Mesenchymal stem cell (in vitro differentiated cells and primary cell): Measurements from ENCODE around the gene THEM4.

Experiments used
- DNase-seq: peaks from one replicate; pipeline ENCODE4 v3.0.0-alpha.2; 2013
- H2AFZ ChIP-seq: one replicate; pipeline ENCODE4 v1.6.1; 2013; ENCODE audit warnings: low read depth, mild to moderate bottlenecking, control low read depth, inconsistent platforms, low read length, moderate library complexity
- H2AK5ac ChIP-seq: 2 replicates; pipeline ENCODE4 v1.6.1; 2013; ENCODE audit warnings: low read length, moderate library complexity, mild to moderate bottlenecking, inconsistent platforms; ENCODE audit not compliant: severe bottlenecking
- H2BK120ac ChIP-seq: one replicate; pipeline ENCODE4 v1.6.1; 2013; ENCODE audit warnings: low read depth, mild to moderate bottlenecking, inconsistent platforms, low read length, moderate library complexity
- H2BK12ac ChIP-seq, 2 experiments: one replicate each; pipeline ENCODE4 v1.6.1; 2013; ENCODE audit warnings: inconsistent platforms in 2 of 2, low read length in 2 of 2, mild to moderate bottlenecking in 2 of 2, moderate library complexity in 2 of 2, control low read depth in 1 of 2
- H2BK15ac ChIP-seq: one replicate; pipeline ENCODE4 v1.6.1; 2013; ENCODE audit warnings: mild to moderate bottlenecking, low read depth, inconsistent platforms; ENCODE audit not compliant: poor library complexity, severe bottlenecking
- H2BK5ac ChIP-seq: 2 replicates; pipeline ENCODE4 v1.6.1; 2013; ENCODE audit warnings: low read depth, mild to moderate bottlenecking, low read length, control low read depth, inconsistent platforms; ENCODE audit not compliant: poor library complexity, severe bottlenecking
- H3K14ac ChIP-seq, 2 experiments: one replicate each; pipeline ENCODE4 v1.6.1; 2013; ENCODE audit warnings: inconsistent platforms in 2 of 2, low read length in 2 of 2, control low read depth in 1 of 2, mild to moderate bottlenecking in 1 of 2, moderate library complexity in 1 of 2
- H3K18ac ChIP-seq, 2 experiments: one replicate each; pipeline ENCODE4 v1.6.1; 2013; ENCODE audit warnings: inconsistent platforms in 2 of 2, low read length in 2 of 2, control low read depth in 1 of 2, low read depth in 1 of 2, mild to moderate bottlenecking in 1 of 2
- H3K23ac ChIP-seq, 2 experiments: one replicate each; pipeline ENCODE4 v1.6.1; 2013; ENCODE audit warnings: inconsistent platforms in 2 of 2, low read length in 2 of 2, mild to moderate bottlenecking in 2 of 2, moderate library complexity in 2 of 2, control low read depth in 1 of 2
- H3K27ac ChIP-seq: 2 replicates; pipeline ENCODE4 v1.5.1; 2013; ENCODE audit warnings: mild to moderate bottlenecking, moderate library complexity, low read length, control low read depth, inconsistent platforms; ENCODE audit not compliant: poor library complexity, severe bottlenecking
- H3K27me3 ChIP-seq, 2 experiments: 2 replicates each; pipeline versions ENCODE4 v1.6.1 to v1.7.0; 2013; ENCODE audit warnings: low read length in 2 of 2, mild to moderate bottlenecking in 2 of 2, moderate library complexity in 2 of 2, control low read depth in 1 of 2, inconsistent platforms in 1 of 2; ENCODE audit not compliant: control insufficient read depth in 1 of 2, insufficient read depth in 1 of 2
- H3K36me3 ChIP-seq, 2 experiments: 2 replicates each; pipeline versions ENCODE4 v1.6.1 to v1.7.0; 2013; ENCODE audit warnings: low read length in 2 of 2, control low read depth in 1 of 2, inconsistent platforms in 1 of 2, low read depth in 1 of 2, mild to moderate bottlenecking in 1 of 2; ENCODE audit not compliant: insufficient read depth in 2 of 2, control insufficient read depth in 1 of 2
- H3K4ac ChIP-seq, 2 experiments: one replicate each; pipeline ENCODE4 v1.6.1; 2013; ENCODE audit warnings: inconsistent platforms in 2 of 2, low read length in 2 of 2, mild to moderate bottlenecking in 2 of 2, moderate library complexity in 2 of 2, control low read depth in 1 of 2, low read depth in 1 of 2
- H3K4me1 ChIP-seq: 2 replicates; pipeline ENCODE4 v1.6.1; 2013; ENCODE audit warnings: low read depth, low read length, control low read depth; ENCODE audit not compliant: control insufficient read depth, insufficient read depth
- H3K4me2 ChIP-seq: 2 replicates; pipeline ENCODE4 v1.6.1; 2013; ENCODE audit warnings: low read length, mild to moderate bottlenecking, inconsistent platforms; ENCODE audit not compliant: poor library complexity, severe bottlenecking
- H3K4me3 ChIP-seq, 2 experiments: 2 replicates each; pipeline versions ENCODE4 v1.5.1 to v1.7.0; 2013; ENCODE audit warnings: low read length in 2 of 2, mild to moderate bottlenecking in 2 of 2, control low read depth in 1 of 2, low read depth in 1 of 2; ENCODE audit not compliant: insufficient read depth in 1 of 2
- H3K79me1 ChIP-seq: replicated peaks from 2 replicates; pipeline ENCODE4 v1.6.1; 2013; ENCODE audit warnings: mild to moderate bottlenecking, control low read depth, low read length, inconsistent platforms; ENCODE audit not compliant: poor library complexity, severe bottlenecking
- H3K9ac ChIP-seq: 2 replicates; pipeline ENCODE4 v1.7.0; 2013; ENCODE audit warnings: mild to moderate bottlenecking, low read length, moderate library complexity
- H3K9me3 ChIP-seq: 2 replicates; pipeline ENCODE4 v1.7.0; 2013; ENCODE audit warnings: mild to moderate bottlenecking, low read length; ENCODE audit not compliant: control insufficient read depth
- H4K8ac ChIP-seq: one replicate; pipeline ENCODE4 v1.6.1; 2013; ENCODE audit warnings: inconsistent platforms, mild to moderate bottlenecking, low read length, moderate library complexity
- H4K91ac ChIP-seq: one replicate; pipeline ENCODE4 v1.6.1; 2013; ENCODE audit warnings: mild to moderate bottlenecking, low read length, inconsistent platforms
- whole genome bisulfite sequencing: methylation state at CpG from one replicate; pipeline ENCODE4 v1.1.7; 2013; ENCODE audit warnings: mixed read lengths; 5-methylcytosine and 5-hydroxymethylcytosine counted together

THEM4 gene

GRCh38 chr1:151847867-151848596 is 61.3 kb downstream of the THEM4 start:
- Histone ChIP-seq H3K4me3 (no peak overlapping the region), H2BK120ac (no peak overlapping the region), H3K4ac (no peak overlapping the region), H3K79me1 (no peaks in the 10 kb centered on the region), H3K27ac (no peak overlapping the region), H4K91ac (no peak overlapping the region), H2AFZ (no peak overlapping the region), H3K4me2 (no peak overlapping the region), H4K8ac (no peak overlapping the region), H2BK15ac (no peak overlapping the region), H3K9me3 (no peaks in the 10 kb centered on the region), H3K9ac (no peak overlapping the region), H2AK5ac (no peak overlapping the region), H3K14ac (no peak overlapping the region), H3K23ac (no peak overlapping the region), H2BK5ac (no peak overlapping the region), H3K27me3 (peaks cover 32 to 53% of the 10 kb centered on the region in 2 experiments), H3K18ac (no peak overlapping the region), H2BK12ac (no peak overlapping the region), H3K36me3 (no peaks in the 10 kb centered on the region), H3K4me1 (no peaks in the 10 kb centered on the region)
- no peak for DNase-seq
- WGBS: 82% methylated on average over 7 of the region's 11 CpGs

GRCh38 chr1:151846686-151847237 is 62.5 kb downstream of the THEM4 start:
- H3K18ac ChIP-seq: no peak overlapping the region
- no peaks in the 10 kb centered on the region for H3K36me3 ChIP-seq
- no peaks in the 10 kb centered on the region for H3K79me1 ChIP-seq
- no peak overlapping the region for H4K91ac ChIP-seq
- H3K9me3 ChIP-seq: no peaks in the 10 kb centered on the region
- H2BK12ac ChIP-seq: no peak overlapping the region
- no peak overlapping the region for H2AFZ ChIP-seq
- no peak overlapping the region for H2AK5ac ChIP-seq
- no peak overlapping the region for H3K4ac ChIP-seq
- no peak overlapping the region for H3K4me2 ChIP-seq
- H3K27me3 ChIP-seq: peaks cover 19 to 41% of the 10 kb centered on the region in 2 experiments
- no peak overlapping the region for H3K14ac ChIP-seq
- no peaks in the 10 kb centered on the region for H3K4me1 ChIP-seq
- H3K9ac ChIP-seq: no peak overlapping the region
- H2BK120ac ChIP-seq: no peak overlapping the region
- no peak for DNase-seq
- no peak overlapping the region for H2BK5ac ChIP-seq
- H4K8ac ChIP-seq: no peak overlapping the region
- H3K27ac ChIP-seq: no peak overlapping the region
- H3K4me3 ChIP-seq: no peak overlapping the region
- WGBS: 89% methylated on average over 8 of the region's 8 CpGs
- no peak overlapping the region for H2BK15ac ChIP-seq
- H3K23ac ChIP-seq: no peak overlapping the region

- H3K36me3 ChIP-seq: no peaks in the 10 kb centered on the region
- no peak overlapping the region for H2BK15ac ChIP-seq
- no peak overlapping the region for H2AK5ac ChIP-seq
- no peak overlapping the region for H3K23ac ChIP-seq
- H3K27me3 ChIP-seq: peaks cover 13 to 39% of the 10 kb centered on the region in 2 experiments
- H3K27ac ChIP-seq: no peak overlapping the region
- no peaks in the 10 kb centered on the region for H3K4me1 ChIP-seq
- H3K9me3 ChIP-seq: no peaks in the 10 kb centered on the region
- no peak overlapping the region for H3K4ac ChIP-seq
- peak; percentile 70 for DNase-seq
- H3K4me3 ChIP-seq: no peak overlapping the region
- no peak overlapping the region for H2BK120ac ChIP-seq
- H3K9ac ChIP-seq: no peak overlapping the region
- no peak overlapping the region for H3K4me2 ChIP-seq
- H2BK5ac ChIP-seq: no peak overlapping the region
- no peak overlapping the region for H4K91ac ChIP-seq
- 46% methylated on average over 6 of the region's 6 CpGs for WGBS
- no peaks in the 10 kb centered on the region for H3K79me1 ChIP-seq
- no peak overlapping the region for H2BK12ac ChIP-seq
- H3K18ac ChIP-seq: no peak overlapping the region
- no peak overlapping the region for H4K8ac ChIP-seq
- H2AFZ ChIP-seq: no peak overlapping the region
- H3K14ac ChIP-seq: no peak overlapping the region
Measured at GRCh38 chr1:151846062-151846568, 63.2 kb downstream of the THEM4 start.

GRCh38 chr1:151843398-151843797 is 65.9 kb downstream of the THEM4 start:
- Histone ChIP-seq H3K4me2 (no peak overlapping the region), H3K4me3 (no peak overlapping the region), H2BK15ac (no peak overlapping the region), H3K27ac (no peak overlapping the region), H3K9me3 (no peaks in the 10 kb centered on the region), H3K4ac (no peak overlapping the region), H3K27me3 (peaks cover 24 to 32% of the 10 kb centered on the region in 2 experiments), H3K79me1 (no peaks in the 10 kb centered on the region), H4K91ac (no peak overlapping the region), H3K18ac (no peak overlapping the region), H2AK5ac (no peak overlapping the region), H2AFZ (no peak overlapping the region), H3K4me1 (peaks cover 13% of the 10 kb centered on the region), H3K9ac (no peak overlapping the region), H3K14ac (no peak overlapping the region), H3K23ac (no peak overlapping the region), H2BK120ac (no peak overlapping the region), H2BK12ac (no peak overlapping the region), H2BK5ac (no peak overlapping the region), H4K8ac (no peak overlapping the region), H3K36me3 (no peaks in the 10 kb centered on the region)
- DNase-seq: no peak
- 87% methylated on average over 1 of the region's 2 CpGs for WGBS
